NCI-H345 (cell line): ENCODE data around the gene PDZRN3.

Experiments used
- DNase-seq: peaks from one replicate; lab custom pipeline; 2025; lab: John Stamatoyannopoulos, UW

PDZRN3 gene

GRCh38 chr3:73556520-73557372, 68.0 kb downstream of the PDZRN3 start:
- no peak for DNase-seq

- no peak for DNase-seq
These were observed 69.7 kb downstream of the PDZRN3 start for GRCh38 chr3:73555076-73555475.

- DNase-seq: no peak
These were observed 72.0 kb downstream of the PDZRN3 start for GRCh38 chr3:73552700-73553099.

GRCh38 chr3:73550032-73550431, 74.7 kb downstream of the PDZRN3 start:
- no peak for DNase-seq

GRCh38 chr3:73549051-73549600, 75.6 kb downstream of the PDZRN3 start:
- no peak for DNase-seq

- no peak for DNase-seq
These were observed 76.3 kb downstream of the PDZRN3 start for GRCh38 chr3:73548436-73548835.

- no peak for DNase-seq
These were observed 77.1 kb downstream of the PDZRN3 start for GRCh38 chr3:73547427-73548248.

- no peak for DNase-seq
These were observed 77.8 kb downstream of the PDZRN3 start for GRCh38 chr3:73546961-73547360.

- DNase-seq: no peak
These were observed 81.3 kb downstream of the PDZRN3 start for GRCh38 chr3:73543412-73543811.

- DNase-seq: peak; percentile 29
These were observed 82.6 kb downstream of the PDZRN3 start for GRCh38 chr3:73542136-73542535.

GRCh38 chr3:73540969-73541740, 83.6 kb downstream of the PDZRN3 start:
- DNase-seq: no peak

GRCh38 chr3:73538486-73538885, 86.3 kb downstream of the PDZRN3 start:
- no peak for DNase-seq

GRCh38 chr3:73536952-73537351, 87.8 kb downstream of the PDZRN3 start:
- DNase-seq: no peak

- DNase-seq: no peak
These were observed 88.3 kb downstream of the PDZRN3 start for GRCh38 chr3:73536336-73536895.

- no peak for DNase-seq
These were observed 88.8 kb downstream of the PDZRN3 start for GRCh38 chr3:73535931-73536330.

GRCh38 chr3:73535137-73535536, 89.6 kb downstream of the PDZRN3 start:
- DNase-seq: no peak

- no peak for DNase-seq
These were observed 94.7 kb downstream of the PDZRN3 start for GRCh38 chr3:73530022-73530396.

GRCh38 chr3:73529308-73530021, 95.3 kb downstream of the PDZRN3 start:
- no peak for DNase-seq

- DNase-seq: no peak
These were observed 99.2 kb downstream of the PDZRN3 start for GRCh38 chr3:73525591-73525990.

GRCh38 chr3:73523661-73524060, 101.1 kb downstream of the PDZRN3 start:
- no peak for DNase-seq

GRCh38 chr3:73521734-73522336, 102.9 kb downstream of the PDZRN3 start:
- DNase-seq: no peak
